HG03558 (cell line): ENCODE results near the gene GALNT18.

Experiments used
- ATAC-seq: cut with Tn5 transposase; IDR thresholded peaks from one replicate; pipeline ENCODE4 v1.9.1; 2021; ENCODE audit warnings: moderate number of reproducible peaks; ENCODE audit not compliant: unreplicated experiment; ENCODE audit errors: extremely low read depth

The GALNT18 gene

DNA sequence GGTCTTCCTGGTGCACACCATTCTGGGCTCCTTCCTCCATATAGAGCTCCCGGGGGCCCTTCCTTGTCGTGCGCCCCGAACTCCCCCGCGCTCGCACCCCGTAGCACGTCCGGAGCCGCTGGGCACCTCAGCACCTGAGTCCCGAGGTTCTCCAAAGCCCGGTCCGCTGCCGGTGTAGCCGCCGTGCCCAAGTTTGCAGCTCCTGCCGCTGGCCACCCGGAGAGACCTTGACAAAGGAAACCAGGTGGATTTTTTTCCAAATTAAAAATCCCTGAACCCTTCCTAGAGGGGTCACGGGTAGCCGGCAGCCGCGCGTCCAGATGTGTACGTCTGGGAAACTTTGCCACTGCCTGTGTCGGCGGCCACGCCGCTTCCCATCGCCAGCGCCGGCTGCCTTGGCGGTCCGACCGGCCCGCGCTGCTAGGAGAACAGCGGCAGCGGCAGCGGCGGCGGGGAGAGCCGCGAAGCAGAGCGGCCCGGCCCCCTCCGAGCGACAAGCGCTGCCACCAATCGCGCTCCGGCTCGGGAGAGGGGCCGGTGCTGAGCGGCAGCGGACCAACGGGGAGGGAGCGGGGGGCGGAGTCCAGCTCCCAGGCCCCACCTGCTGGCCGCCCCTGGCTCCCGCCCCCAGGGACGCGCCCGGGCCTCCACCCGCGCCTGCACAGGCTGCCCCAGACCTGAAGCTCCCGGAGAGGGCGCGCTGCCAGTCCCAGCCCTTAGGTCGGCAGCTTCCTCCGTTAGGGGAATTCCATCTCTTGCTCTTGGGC is at the start of gene GALNT18:
GALNT18 (minus strand) TSS at position 433 of the 767 bp plus-strand sequence.
- ATAC-seq = peak; percentile 78

DNA sequence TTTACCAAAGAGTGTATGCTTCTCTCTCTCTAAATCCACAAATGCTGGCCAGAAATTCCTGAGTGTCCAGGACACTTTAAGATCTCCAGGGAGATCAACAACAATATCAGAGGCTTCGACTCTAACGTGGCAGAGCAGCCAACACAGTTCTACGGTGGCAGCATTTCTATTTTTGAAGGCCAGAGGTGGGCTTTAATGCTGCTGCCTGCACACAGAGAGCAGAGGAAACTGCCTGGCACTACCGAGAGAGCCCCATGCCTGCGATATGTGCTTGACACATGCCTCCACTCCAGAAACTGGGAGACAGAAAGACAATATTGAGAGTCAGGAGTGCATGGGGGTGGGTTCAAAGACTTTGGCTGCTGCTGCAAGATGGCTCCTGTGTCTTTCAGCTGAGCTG is 48.8 kb upstream of the GALNT18 start:
- no peak for ATAC-seq

DNA sequence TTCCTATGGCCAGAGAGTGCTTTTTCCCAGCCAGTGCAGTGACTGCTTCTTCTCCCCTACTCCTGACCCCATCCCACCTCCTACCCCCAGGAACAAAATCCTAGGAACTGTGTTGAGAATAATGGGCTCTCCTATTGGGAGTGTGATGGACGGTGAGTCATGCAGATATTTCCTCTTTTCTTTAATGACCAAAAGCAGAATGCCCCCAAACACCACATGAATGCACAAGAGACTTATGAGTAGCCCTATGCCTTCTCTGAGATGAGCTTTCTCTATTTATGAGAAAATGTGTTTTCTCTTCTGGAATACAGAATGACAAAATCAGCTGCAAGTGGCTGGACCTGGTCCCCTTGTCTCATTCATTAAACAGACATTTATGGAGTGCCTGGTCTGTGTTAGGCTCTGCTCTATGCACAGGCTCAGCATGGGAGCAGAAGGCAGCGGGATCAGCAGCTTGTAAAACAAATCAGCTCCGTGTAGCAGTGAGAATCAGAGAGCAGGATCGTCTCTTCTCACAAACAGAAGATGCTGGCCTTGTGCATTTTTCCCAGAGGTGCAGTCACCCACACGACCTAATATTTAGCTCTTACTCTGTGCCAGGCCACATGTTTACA is 47.5 kb upstream of the GALNT18 start:
- ATAC-seq = no peak

DNA sequence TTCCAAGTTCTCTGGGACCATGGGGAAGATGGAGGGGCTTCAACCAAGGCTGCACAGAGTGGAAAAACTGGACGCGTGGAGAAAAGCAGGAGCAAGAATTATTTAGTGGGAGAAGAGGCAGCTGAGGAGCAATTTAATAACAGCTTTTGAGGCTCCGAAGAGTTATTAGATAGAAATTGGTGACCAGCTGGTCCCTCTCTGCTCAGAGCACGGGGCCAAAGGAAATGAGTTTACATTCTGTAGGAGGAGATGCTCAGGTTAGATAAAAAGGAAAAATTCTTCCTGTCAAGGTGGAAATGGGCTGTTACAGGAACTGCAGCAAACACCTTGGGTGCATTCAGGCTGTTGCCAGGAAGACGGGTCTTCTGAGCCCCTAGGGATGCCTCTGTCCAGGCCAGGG is 47.0 kb upstream of the GALNT18 start:
- no peak for ATAC-seq

DNA sequence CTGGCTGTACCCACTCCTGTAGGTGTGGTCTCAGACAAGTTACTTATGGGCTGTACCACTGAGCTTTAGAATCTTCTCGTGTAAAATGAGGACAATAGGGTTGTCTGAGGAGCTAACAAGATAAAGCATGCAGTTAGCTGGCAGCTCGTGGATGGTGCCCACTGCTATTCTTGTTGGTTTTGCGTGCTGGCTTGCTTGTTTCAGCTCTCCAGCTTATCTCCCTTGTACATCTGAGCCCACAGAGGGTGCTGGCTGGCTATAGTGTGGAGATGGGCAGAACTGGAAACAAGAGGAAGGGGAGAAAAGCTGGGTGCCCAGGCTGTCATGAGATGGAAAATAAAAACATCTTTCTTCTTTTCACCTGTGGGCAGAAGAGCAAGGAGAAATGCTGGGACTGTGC is 46.5 kb upstream of the GALNT18 start:
- no peak for ATAC-seq

DNA sequence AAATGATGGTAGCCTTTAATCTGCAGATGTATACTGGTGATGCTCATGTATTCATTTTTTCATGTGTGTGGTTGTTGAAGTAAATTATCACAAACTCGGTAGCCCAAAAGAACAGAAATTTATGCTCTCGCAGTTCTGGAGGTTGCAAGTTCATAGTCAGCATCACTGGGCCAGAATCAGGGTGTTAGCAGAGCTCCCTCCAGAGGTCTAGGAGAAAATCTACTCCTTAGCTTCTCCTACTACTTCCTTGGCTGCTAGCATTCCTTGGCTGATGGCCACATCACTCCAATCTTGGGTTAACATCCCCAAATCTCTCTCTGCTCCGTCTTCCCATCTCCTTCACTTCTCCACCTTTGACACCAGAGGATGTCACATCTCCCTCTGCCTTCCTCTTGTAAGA is 45.3 kb upstream of the GALNT18 start:
- no peak for ATAC-seq

DNA sequence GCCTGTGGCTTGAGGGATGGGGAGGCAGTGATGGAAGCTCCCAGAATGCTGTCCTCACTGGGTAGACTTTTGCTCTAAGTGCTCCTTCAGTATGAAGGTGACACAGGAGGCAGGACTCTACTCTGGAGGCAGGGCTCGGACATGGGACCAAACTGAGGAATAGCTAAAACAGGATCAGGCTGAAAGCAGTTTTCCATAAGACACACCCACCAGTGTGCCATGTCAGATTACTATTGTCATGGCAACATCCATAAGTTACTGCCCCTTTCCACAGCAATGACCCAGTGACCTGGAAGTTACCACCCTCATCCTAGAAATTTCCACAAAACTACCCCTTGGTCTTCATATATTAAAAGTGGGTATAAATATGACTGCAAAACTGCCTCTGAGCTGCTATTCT is 43.6 kb upstream of the GALNT18 start:
- no peak for ATAC-seq

DNA sequence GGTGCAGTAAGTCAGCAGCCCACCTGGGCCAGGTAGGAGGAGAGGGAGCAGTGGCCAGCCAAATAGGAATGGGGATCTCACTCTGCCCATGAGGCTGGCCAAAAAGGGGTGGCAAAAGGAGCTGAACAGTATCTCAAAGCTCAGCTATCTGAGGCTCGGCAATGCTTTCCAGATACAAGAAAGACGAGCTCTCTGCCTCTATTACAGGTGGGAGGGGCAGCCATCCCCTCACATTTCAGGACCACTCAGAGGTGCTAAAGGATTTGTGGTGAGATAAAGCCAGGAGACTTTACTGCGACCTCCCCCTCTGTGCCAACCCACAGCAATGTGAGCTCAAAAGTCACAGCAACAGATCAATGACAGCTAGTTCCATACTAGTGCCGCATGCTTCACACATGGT is 42.1 kb upstream of the GALNT18 start:
- no peak for ATAC-seq

DNA sequence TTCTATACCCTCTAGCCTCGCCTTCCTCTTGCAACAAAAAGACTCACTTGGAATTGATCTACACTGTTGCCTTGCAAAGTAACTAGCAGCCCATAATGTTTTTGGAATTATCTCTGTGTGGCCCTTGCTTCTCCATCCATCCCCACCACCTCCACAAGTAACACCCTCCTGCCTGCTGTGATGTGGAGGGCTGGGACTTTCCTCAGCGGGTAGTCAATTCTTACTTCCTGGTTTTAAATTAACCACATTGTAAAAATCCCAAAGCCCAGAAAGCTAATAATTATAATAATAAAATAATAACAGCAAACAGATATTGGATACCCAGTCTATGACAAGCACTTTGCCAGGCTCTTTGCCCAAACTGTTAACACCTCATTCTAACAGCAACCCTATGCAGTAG is 40.8 kb upstream of the GALNT18 start:
- ATAC-seq = no peak

DNA sequence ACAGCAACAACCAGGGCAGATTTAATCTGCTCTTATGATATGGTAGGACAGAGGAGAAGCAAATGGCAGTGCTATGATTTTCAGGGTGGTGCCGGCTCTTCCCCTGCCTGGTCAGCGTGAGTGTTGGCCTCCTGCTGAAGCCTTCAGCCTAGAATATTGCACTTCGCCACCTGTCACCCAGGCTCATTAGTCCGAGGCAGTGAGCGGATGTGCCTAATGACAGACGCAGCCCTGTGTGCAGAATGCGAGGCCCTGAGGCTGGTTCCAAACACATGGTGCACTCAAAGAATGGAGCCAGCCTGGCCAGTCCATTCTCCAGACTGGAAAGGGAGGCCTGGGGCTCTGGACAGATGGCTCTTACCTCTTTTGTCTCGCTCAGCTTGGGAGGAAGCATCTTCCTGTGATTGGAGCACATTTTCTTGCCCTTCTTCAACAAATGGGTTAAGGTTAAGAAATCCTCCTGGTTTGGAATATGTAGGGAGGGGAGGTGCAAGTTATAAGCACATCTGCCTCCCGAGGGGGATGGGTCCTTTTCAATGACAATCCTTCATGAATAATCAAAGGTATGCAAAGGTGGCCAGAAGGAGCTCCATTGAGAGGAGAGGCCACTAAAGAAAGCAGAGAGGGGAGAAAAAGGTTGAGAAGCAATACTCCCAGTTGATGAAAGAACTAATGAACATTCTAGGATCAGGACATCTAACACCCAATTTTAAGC is 39.7 kb upstream of the GALNT18 start:
- no peak for ATAC-seq

DNA sequence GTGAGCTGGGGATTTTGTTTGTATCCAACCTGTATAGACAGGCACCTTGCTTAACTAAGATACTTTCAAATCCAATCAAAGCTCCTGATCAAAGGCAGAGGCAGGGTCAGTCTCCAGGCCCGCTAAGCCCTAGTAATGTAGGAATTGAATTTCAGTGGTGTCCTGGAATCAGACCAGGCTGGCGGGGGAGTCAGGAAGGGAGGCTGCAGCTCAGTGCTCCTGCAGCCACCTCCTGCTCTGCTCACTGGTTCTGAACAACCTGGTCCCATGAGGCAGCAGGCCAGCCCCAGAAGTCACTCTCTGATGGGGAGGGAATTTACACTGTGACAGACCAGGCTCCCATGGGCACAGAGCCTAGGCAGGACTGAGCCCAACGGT is 38.5 kb upstream of the GALNT18 start:
- no peak for ATAC-seq

DNA sequence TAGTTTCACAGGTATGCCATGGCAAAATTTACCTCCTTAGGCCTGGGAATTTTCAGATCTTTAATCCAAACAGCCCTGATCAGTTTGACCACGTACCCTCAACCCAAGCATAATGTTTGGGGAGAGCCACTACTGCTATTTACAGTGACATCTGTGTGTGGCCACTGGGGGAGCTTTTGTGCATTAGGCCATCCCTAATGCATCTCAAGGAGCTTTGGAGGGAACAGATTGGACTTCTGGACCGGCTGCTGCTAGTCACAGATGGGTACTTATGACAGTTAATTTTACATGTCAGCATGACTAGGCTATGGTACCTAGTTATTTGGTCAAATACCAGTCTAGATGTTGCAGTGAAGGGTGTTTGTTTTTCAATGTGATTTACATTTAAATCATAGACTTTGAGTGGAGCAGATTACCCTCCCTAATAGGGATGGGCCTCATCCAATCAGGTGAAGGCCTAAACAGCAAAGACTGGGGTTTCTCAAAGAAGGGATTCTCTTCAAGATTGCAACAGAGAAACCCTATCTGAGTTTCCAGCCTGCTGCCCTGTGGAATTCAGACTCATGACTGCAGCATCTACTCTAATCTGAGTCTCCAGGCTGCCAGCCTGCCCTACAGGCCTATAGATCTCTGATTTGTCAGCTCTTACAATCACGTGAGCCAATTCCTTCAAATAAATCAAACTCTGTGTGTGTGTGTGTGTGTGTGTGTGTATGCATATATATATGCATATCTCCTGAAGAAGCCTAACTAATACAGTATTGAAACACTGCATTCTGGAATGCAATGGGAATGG is 38.0 kb upstream of the GALNT18 start:
- ATAC-seq = no peak

DNA sequence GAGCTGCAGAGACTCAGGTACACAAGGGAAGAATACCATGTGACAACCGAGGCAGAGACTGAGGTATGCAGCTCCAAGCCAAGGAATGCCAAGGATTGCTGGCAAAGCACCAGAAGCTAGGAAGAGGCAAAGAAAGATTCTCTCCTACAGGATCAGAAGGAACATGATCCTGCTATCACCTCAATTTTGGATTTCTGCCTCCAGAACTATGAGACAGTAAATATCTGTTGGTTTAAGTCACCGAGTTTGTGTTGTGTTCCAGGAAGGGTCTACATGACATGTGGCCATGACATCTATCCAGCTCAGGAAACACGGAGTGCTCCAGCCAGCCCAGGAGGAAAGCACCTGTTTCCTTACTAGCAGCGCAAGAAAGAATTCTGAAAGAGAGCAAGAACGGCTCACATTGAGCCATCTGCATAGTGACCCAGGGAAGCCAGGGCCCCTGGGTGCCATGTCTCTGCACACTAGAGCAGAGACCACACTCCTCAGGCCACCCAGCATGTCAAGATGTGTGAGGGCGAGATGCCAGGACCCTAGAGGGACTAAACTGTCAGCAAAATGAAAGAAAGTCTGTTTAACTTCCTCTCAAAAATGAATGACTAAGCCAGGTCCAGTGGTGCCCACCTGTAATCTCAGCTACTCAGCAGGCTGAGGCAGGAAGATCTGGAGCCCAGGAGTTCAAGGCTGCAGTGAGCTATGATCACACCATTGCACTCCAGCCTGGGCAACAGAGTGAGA is 35.6 kb upstream of the GALNT18 start:
- no peak for ATAC-seq

DNA sequence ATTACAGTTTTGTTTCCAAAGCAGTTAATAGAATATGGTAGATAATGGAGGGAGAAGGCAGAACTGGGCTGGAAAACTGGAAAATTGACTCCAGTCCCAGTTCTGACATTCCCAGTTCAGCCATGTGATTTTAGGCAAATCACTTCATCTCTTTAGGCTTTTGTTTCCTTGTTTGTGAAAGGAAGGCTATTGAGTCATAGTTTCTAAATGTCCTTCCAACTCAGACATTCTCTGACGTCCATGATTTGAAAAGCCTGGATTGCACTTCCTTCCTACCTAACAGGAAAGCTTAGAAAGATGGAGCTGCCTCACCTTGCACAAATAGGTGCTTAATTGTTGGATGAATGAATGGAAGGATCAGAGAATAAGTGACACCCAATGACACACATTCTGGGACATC is 19.8 kb upstream of the GALNT18 start:
- ATAC-seq = no peak

DNA sequence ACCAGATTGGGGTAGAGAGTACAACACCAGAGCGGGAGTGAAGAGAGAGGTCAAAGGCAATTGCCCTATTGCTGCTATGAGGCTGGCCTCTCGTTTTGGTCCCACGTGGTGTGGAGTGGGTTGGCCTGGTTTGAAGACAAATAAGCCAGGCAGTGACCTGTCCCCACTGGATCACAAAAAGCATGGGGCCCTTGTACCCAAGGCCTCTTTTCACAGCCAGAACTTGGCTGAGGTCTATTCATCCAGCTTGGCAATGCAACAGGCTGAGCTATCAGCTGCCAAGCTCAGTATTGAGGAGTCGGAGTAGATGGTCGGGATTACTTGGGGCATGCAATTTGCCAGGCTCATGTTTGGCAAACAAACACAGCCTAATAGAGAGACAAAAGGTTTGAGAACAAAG is 19.2 kb upstream of the GALNT18 start:
- ATAC-seq = no peak

DNA sequence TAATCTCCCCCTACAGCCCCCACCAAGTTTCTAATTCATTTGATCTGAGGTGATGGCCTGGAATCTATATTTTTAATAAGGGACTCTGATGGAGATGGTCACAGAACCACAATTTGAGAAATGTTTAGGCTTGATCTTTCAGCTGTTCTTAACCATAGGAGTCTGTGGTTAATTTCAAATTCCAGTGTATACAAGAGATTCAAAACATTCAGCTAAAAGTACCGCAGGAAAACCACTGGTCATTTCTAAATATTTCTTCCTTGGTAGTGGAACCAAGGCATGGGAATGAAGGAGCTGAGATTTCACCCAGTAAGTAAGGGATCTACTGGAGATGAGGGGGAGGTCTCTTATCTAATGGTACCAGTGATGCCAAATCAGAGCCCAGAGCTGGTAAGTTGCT is 18.3 kb upstream of the GALNT18 start:
- ATAC-seq = no peak

DNA sequence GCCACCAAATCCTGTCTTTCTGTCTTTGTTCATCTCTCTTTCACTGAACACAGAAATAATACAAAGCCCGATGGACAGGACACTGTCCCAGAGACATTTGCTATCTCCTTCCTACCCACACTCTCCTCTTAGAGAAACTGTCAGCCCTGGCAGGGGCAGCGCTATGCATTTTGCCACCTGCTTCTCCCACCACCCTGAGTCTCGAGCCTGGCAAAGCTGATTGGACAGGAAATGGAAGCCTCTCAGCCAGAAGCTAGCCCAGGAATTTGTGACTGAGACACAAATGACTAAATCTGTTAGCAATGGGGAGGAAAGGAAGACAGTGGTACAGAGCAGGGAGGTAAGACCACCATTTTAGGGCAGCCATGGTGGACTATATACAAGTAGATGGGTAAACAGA is 14.9 kb upstream of the GALNT18 start:
- ATAC-seq = no peak

DNA sequence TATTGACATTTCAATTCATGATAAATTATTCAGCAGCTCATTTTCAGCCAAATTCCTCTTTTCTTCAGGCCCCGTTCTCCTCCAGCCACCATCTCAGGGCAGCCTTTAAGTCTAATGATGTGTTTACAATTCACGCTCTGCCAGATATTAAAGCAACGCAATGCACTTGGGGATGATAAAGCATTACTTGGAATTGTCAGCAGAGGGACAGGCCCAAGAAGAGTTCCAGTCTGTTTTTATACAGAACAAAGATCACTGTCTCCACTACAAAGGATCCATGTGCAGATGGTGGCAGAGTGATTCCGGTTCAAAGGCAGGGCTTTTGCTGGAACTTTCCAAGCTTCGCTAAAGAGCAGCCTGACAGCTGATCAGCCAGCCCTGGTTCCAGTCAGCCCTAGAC is 13.6 kb upstream of the GALNT18 start:
- ATAC-seq = no peak

DNA sequence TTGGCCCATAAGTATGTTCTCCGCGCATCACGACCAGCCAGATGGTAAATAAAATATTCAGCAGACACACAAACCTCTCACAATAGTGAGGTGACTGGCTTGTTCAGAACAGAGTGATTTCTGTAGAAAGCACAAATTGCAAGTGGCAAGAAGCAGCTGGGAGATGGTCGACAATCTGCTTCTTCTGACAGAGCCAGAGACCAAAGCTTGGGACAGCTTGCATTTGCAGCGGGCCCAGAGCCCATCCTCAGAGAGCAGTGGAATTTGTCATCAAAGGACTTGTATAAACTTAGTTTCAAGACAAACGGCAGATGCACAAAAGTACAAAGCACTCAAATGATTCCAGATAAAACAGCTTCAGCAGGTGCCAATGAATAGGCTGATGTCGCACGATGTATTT is 7.6 kb upstream of the GALNT18 start:
- no peak for ATAC-seq

DNA sequence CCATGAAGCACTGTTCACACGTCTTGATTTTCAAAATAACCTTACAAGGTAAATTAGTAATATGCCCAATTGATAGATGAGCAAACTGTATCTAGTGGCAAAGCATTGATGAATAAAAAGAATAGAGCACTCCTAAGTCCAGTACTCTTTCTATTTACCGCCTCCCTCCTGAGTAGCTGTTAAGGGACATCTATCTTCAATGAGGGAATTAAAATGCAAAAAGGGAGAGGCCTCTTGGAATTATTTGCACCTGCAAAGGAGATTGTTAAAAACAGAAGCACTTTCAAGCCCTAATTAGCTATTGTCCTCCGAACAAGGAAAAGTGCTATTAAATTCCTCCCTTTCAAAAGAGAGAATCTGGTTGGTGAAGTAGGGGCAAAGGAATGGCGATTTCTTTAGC is 6.8 kb upstream of the GALNT18 start:
- ATAC-seq = no peak
